ENCODE results near the gene PAK2. TPM values are rescaled to one million over a fixed set of nuclear protein-coding genes. Genes with fewer than 3 reads are reported as not detected.

The PAK2 gene
- total RNA-seq: 47.8 TPM

GRCh38 chr3:196739671-196740480, at the start of gene PAK2:
Gene PAK2 (plus strand): TSS chr3:196739857. CDS start chr3:196782647, 42,790 bp downstream.

GRCh38 chr3:196711838-196712513, 27.7 kb upstream of the PAK2 start, which contains the start of the genes CEP19 and PIGX:
Gene CEP19 (minus strand): TSS chr3:196712250. CDS start chr3:196708657, 3,593 bp downstream.
Gene PIGX (plus strand): TSS chr3:196712377.

GRCh38 chr3:196867507-196868296, 128.0 kb downstream of the PAK2 start, which contains the start of gene SENP5:
Gene SENP5 (plus strand): TSS chr3:196867920. CDS start chr3:196885182, 17,262 bp downstream.

Small RNAs within 50 kb of the gene (small RNA-seq; reads per million reads assigned to genes)
- gene RNU4-89P (ENCODE audit: low replicate concordance) (not detected), gene RNU6-42P (ENCODE audit: low replicate concordance) (not detected), gene RNU6-646P (ENCODE audit: low replicate concordance) (not detected)

Other genes starting within 250 kb of the PAK2 start
- 16.1 TPM for gene RNF168, start 236.1 kb upstream of the PAK2 start, total RNA-seq
- 3.5 TPM for gene SMCO1, start 224.5 kb upstream of the PAK2 start, total RNA-seq
- 5.4 TPM for gene WDR53, start 171.3 kb upstream of the PAK2 start, total RNA-seq
- 7.1 TPM for gene FBXO45, start 171.2 kb upstream of the PAK2 start, total RNA-seq
- 7.6 TPM for gene NRROS, start 100.2 kb upstream of the PAK2 start, total RNA-seq
- gene CEP19, start 27.6 kb upstream of the PAK2 start, total RNA-seq: 2.2 TPM
- gene PIGX, start 27.5 kb upstream of the PAK2 start, total RNA-seq: 25.7 TPM
- 46.5 TPM for gene SENP5, start 128.1 kb downstream of the PAK2 start, total RNA-seq
- 37.2 TPM for gene NCBP2, start 202.7 kb downstream of the PAK2 start, total RNA-seq
- 1.3 TPM for gene PIGZ, start 229.0 kb downstream of the PAK2 start, total RNA-seq